SK-N-SH (cell line): Measurements from ENCODE around the gene EIF5A. TPM values are rescaled to one million over a fixed set of nuclear protein-coding genes. Genes with fewer than 3 reads are reported as not detected.
"Not testable (repeated sequence)": the region's sequence is repeated elsewhere in the genome, so short reads cannot be mapped to it uniquely, and the experiment has no call there.

Experiments used
- CTCF ChIA-PET: fragments of 300-600, 350-600 bp; formaldehyde crosslinking; extraction: SDS; loops from one replicate; lab custom pipeline; 2021; lab: Yijun Ruan, JAX
- POLR2A ChIA-PET: fragments of 350-600 bp; sonication (Branson Sonifier 250); formaldehyde crosslinking; extraction: SDS; loops from one replicate; lab custom pipeline; 2020; ENCODE audit warnings: antibody characterized with exemption, inconsistent platforms; lab: Yijun Ruan, JAX
- DNase-seq: peaks from one replicate; pipeline ENCODE4 v3.0.0; 2012
- H2AFZ ChIP-seq: fragments of 200-600 bp; sonication (generic); 2 replicates; pipeline ENCODE4 v1.8.1; 2016; ENCODE audit warnings: antibody characterized with exemption, mild to moderate bottlenecking, low read depth
- H3F3A ChIP-seq: fragments of 200-600 bp; sonication (generic); replicated peaks from 2 replicates; pipeline ENCODE3; 2016; ENCODE audit warnings: antibody characterized with exemption, mild to moderate bottlenecking; ENCODE audit not compliant: insufficient read depth
- H3K27ac ChIP-seq, 2 experiments: fragments of 200-500 bp in 1 of 2; fragments of 200-600 bp in 1 of 2; sonication (Bioruptor generic) in 1 of 2; sonication (generic), shearing (Covaris generic) in 1 of 2; 2 replicates each; pipeline versions ENCODE4 v1.5.1 to v1.6.1; 2014 to 2016; ENCODE audit warnings: low read depth in 2 of 2, inconsistent platforms in 1 of 2, low read length in 1 of 2, mild to moderate bottlenecking in 1 of 2, mixed read lengths in 1 of 2
- H3K27me3 ChIP-seq: fragments of 200-600 bp; sonication (generic), shearing (Covaris generic); 2 replicates; pipeline ENCODE4 v1.6.1; 2016; ENCODE audit warnings: mixed run types; ENCODE audit not compliant: insufficient read depth
- H3K36me3 ChIP-seq, 2 experiments: fragments of 200-500 bp in 1 of 2; fragments of 200-600 bp in 1 of 2; sonication (Bioruptor generic) in 1 of 2; sonication (generic) in 1 of 2; replicated peaks in 1 of 2; 2 replicates each; pipeline versions ENCODE3 to v1.5.1; 2014 to 2016; ENCODE audit warnings: low read length in 1 of 2, mild to moderate bottlenecking in 1 of 2; ENCODE audit not compliant: insufficient read depth in 2 of 2, control insufficient read depth in 1 of 2
- H3K4me1 ChIP-seq, 2 experiments: fragments of 200-500 bp in 1 of 2; fragments of 200-600 bp in 1 of 2; sonication (Bioruptor generic) in 1 of 2; sonication (generic), shearing (Covaris generic) in 1 of 2; 2 replicates each; pipeline versions ENCODE4 v1.5.1 to v1.6.1; 2014 to 2016; ENCODE audit warnings: low read depth in 1 of 2, low read length in 1 of 2, mixed run types in 1 of 2; ENCODE audit not compliant: insufficient read depth in 2 of 2, control insufficient read depth in 1 of 2
- H3K4me2 ChIP-seq: fragments of 200-600 bp; sonication (generic), shearing (Covaris generic); 2 replicates; pipeline ENCODE4 v1.6.1; 2017; ENCODE audit warnings: mixed run types
- H3K4me3 ChIP-seq, 2 experiments: fragments of 200-500 bp in 1 of 2; fragments of 200-600 bp in 1 of 2; sonication (Bioruptor generic) in 1 of 2; sonication (generic), shearing (Covaris generic) in 1 of 2; 2 replicates each; pipeline versions ENCODE4 v1.5.1 to v1.8.1; 2014 to 2016; ENCODE audit warnings: low read depth in 2 of 2, inconsistent platforms in 1 of 2, low read length in 1 of 2, mild to moderate bottlenecking in 1 of 2, mixed read lengths in 1 of 2, moderate library complexity in 1 of 2
- H3K79me2 ChIP-seq: fragments of 200-600 bp; sonication (generic); 2 replicates; pipeline ENCODE4 v1.8.1; 2017; ENCODE audit warnings: mild to moderate bottlenecking; ENCODE audit not compliant: insufficient read depth
- H3K9ac ChIP-seq: fragments of 200-600 bp; sonication (generic); 2 replicates; pipeline ENCODE4 v1.6.1; 2017; ENCODE audit warnings: mixed run types
- H3K9me2 ChIP-seq: fragments of 200-600 bp; sonication (generic); 2 replicates; pipeline ENCODE4 v1.6.1; 2017; ENCODE audit warnings: mixed run types
- H3K9me3 ChIP-seq: fragments of 200-600 bp; sonication (generic); 2 replicates; pipeline ENCODE4 v1.6.1; 2017; ENCODE audit warnings: mixed run types, mild to moderate bottlenecking, moderate library complexity
- H4K20me1 ChIP-seq: fragments of 200-600 bp; sonication (generic); 2 replicates; pipeline ENCODE4 v1.6.1; 2017; ENCODE audit warnings: mild to moderate bottlenecking, mixed run types; ENCODE audit not compliant: insufficient read depth
- FOXJ3 ChIP-seq: sonication (generic); formaldehyde crosslinking; IDR thresholded peaks from 2 replicates; pipeline ENCODE4 v1.5.1; 2020; ENCODE audit warnings: mild to moderate bottlenecking, missing genetic modification reagents
- WGBS: methylation state at CpG from one replicate; pipeline ENCODE4 v1.1.6; 2017; ENCODE audit warnings: low lambda C conversion rate; 5-methylcytosine and 5-hydroxymethylcytosine counted together
- polyA plus RNA-seq, 3 experiments: library from polyadenylated mRNA; depleted of rRNA; stranded (reverse); fragments of >200 nt; gene quantifications; 2 replicates each; pipeline ENCODE4 v1.2.3, GENCODE V29; 2012
- TF ChIP-seq, protein P1 (sequence below): IDR thresholded peaks from 2 replicates; pipeline ENCODE4 v1.4.0; 2012; ENCODE audit warnings: low read depth, borderline replicate concordance
- TF ChIP-seq, protein P2 (sequence below): fragments of 150-350 bp; IDR thresholded peaks from 2 replicates; pipeline ENCODE4 v1.6.1; 2016; ENCODE audit warnings: mild to moderate bottlenecking, low read depth, low read length

The EIF5A gene
- polyA plus RNA-seq, 1 of the 3 experiments (the other 2 are of a cell fraction) = 971 TPM

DNA sequence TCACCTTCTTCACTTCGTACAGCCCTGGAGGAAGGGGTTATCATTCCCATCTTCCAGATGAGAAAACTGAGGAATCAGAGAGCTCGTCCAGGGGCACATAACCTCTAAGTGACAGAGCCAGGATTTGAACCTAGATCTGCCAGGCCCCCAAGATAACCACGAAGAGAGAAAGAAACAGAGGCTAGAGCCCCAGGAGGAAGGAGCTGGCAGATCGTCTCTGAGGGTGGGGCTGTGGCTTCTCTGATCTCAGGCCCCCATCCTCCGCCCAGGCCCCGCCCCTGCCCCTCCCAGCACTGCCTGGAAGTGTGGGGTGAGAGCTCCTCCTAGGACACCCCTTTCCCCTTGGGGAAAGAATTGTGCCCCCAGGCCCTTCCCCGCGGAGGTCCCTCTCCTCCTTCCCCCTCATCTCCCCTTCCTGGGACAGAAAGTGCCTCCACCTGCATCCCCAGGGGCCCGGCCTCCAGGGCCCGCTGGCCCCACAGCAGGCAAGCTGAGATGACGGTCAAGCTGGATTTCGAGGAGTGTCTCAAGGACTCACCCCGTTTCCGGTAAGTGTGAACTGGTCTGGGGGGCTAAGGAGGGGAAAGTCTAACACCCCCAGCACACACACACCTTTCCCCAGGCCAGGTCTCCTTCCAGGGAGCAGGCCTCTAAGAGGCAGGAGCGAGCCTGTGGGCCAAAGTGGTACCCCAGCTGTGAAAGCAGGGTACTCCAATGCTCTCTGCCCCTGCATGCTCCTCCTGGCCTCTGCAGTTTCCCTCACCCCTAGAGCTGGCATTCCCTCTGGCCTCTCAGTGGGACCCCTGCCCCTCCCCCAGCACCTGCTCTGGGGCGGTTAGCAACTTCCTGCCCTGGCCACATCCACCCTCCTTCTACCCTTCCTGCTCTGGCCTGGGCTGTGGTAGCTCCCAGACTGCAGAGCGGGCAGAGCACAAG lies 29.1 kb downstream of the EIF5A start, which contains the start of gene ACAP1:
Gene ACAP1, plus strand, starts transcription at position 290 of the 936 bp plus-strand sequence. Its CDS starts 206 bp downstream, at position 496.
- no peaks in the 10 kb centered on the region for H4K20me1 ChIP-seq
- H3K4me3 ChIP-seq = no peak within 1 kb of the TSS
- H2AFZ ChIP-seq = no peak within 1 kb of the TSS
- H3K4me1 ChIP-seq = no peaks in the 10 kb centered on the region
- H3K27ac ChIP-seq = no peak within 1 kb of the TSS
- WGBS = 67% methylated on average over 17 of the region's 17 CpGs
- CTCF ChIA-PET = interaction anchor here (0.5 to 4.8 kb wide), 10 partner anchors 8 to 284 kb away, joined by 3 to 33 read pairs (median 4); no protein-coding TSS in a partner anchor
- H3K9me3 ChIP-seq = no peaks in the 10 kb centered on the region
- POLR2A ChIA-PET = interaction anchor here (0.6 kb wide), 2 partner anchors 8 to 298 kb away, joined by 3 to 4 read pairs; no protein-coding TSS in a partner anchor
- H3K36me3 ChIP-seq = no peaks in the 10 kb centered on the region
- no peak within 1 kb of the TSS for H3K9ac ChIP-seq
- TF ChIP-seq, protein P1, sequence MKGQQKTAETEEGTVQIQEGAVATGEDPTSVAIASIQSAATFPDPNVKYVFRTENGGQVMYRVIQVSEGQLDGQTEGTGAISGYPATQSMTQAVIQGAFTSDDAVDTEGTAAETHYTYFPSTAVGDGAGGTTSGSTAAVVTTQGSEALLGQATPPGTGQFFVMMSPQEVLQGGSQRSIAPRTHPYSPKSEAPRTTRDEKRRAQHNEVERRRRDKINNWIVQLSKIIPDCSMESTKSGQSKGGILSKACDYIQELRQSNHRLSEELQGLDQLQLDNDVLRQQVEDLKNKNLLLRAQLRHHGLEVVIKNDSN = no peak
- no peaks in the 10 kb centered on the region for H3F3A ChIP-seq
- H3K79me2 ChIP-seq = no peaks in the 10 kb centered on the region
- no peak for DNase-seq
- peaks cover 18% of the 10 kb centered on the region for H3K27me3 ChIP-seq
- no peak within 1 kb of the TSS for H3K4me2 ChIP-seq
- H3K9me2 ChIP-seq = no peaks in the 10 kb centered on the region

DNA sequence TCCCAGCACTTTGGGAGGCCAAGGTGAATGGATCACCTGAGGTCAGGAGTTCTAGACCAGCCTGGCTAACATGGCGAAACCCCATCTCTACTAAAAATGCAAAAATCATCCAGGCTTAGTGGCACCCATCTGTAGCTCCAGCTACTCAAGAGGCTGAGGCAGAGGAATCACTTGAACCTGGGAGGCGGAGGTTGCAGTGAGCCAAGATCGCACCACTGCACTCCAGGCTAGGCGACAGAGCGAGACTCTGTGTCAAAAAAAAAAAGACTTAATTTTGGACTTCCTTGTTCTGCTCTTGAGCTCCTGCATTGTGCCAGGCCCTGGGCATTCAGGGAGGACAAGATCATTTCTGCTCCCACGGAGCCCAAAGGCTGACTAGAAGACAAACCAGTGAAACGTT lies 30.2 kb downstream of the EIF5A start:
- H4K20me1 ChIP-seq, H3K36me3 ChIP-seq, H3K9ac ChIP-seq, H3K79me2 ChIP-seq, POLR2A ChIA-PET, H3K4me1 ChIP-seq, H2AFZ ChIP-seq, H3K4me2 ChIP-seq, DNase-seq, H3K9me3 ChIP-seq, H3K9me2 ChIP-seq, H3K27ac ChIP-seq, H3K4me3 ChIP-seq, H3F3A ChIP-seq: not testable (repeated sequence)
- CTCF ChIA-PET = interaction anchor here (0.8 to 4.8 kb wide), 7 partner anchors 7 to 285 kb away, joined by 3 to 33 read pairs (median 6); no protein-coding TSS in a partner anchor
- peaks cover 18% of the 10 kb centered on the region for H3K27me3 ChIP-seq
- WGBS = 79% methylated on average over 7 of the region's 7 CpGs

DNA sequence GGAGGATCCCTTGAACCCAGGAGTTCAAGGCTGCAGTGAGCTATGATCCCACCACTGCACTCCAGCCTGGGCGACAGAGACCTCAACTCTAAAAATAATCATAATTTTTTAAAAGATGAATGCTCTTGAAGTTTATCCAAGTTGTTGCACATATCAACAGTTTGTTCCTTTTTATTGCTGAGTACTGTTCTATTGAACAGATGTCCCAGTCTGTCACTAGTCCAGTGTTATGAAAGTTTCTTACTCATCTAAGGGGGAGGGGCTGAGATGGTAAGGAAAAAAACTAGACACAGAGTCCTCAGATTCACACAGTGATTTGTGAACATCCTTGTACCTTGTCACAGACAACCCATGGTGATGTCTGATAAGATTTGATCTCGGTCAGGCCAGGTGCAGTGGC lies 32.8 kb downstream of the EIF5A start:
- H3K27ac ChIP-seq = no peak overlapping the region
- H3K4me3 ChIP-seq = no peak overlapping the region
- TF ChIP-seq FOXJ3 (CRISPR knock-in tag) = no peak
- TF ChIP-seq, protein P2, sequence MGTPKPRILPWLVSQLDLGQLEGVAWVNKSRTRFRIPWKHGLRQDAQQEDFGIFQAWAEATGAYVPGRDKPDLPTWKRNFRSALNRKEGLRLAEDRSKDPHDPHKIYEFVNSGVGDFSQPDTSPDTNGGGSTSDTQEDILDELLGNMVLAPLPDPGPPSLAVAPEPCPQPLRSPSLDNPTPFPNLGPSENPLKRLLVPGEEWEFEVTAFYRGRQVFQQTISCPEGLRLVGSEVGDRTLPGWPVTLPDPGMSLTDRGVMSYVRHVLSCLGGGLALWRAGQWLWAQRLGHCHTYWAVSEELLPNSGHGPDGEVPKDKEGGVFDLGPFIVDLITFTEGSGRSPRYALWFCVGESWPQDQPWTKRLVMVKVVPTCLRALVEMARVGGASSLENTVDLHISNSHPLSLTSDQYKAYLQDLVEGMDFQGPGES = no peak
- no peak overlapping the region for H3K9ac ChIP-seq
- no peaks in the 10 kb centered on the region for H4K20me1 ChIP-seq
- H3K4me1 ChIP-seq = no peaks in the 10 kb centered on the region
- DNase-seq = no peak
- H2AFZ ChIP-seq = no peak overlapping the region
- H3K36me3 ChIP-seq = no peaks in the 10 kb centered on the region
- no peaks in the 10 kb centered on the region for H3K9me3 ChIP-seq
- no peak overlapping the region for H3K4me2 ChIP-seq
- WGBS = 7% methylated on average over 2 of the region's 2 CpGs
- H3F3A ChIP-seq = no peaks in the 10 kb centered on the region
- H3K27me3 ChIP-seq = peaks cover 28% of the 10 kb centered on the region
- no peaks in the 10 kb centered on the region for H3K9me2 ChIP-seq
- POLR2A ChIA-PET = interaction anchor here (1.2 kb wide), 1 partner anchor 10 kb away, joined by 3 read pairs; no protein-coding TSS in a partner anchor
- no peaks in the 10 kb centered on the region for H3K79me2 ChIP-seq
- CTCF ChIA-PET = interaction anchor here (0.9 to 2.0 kb wide), 3 partner anchors 10 to 292 kb away, joined by 3 to 6 read pairs (median 5); no protein-coding TSS in a partner anchor
